Lower leg skin (tissue), 3 donors: ENCODE measurements around the gene KIDINS220.

Experiments used
- CTCF ChIP-seq, 3 donors: fragments of 450-650 bp; IDR thresholded peaks; one replicate each; pipeline ENCODE4 v1.5.1; 2016; ENCODE audit warnings: antibody characterized with exemption in 3 of 3, mild to moderate bottlenecking in 3 of 3, moderate library complexity in 2 of 3
- POLR2A ChIP-seq, 2 donors: fragments of 450-650 bp; IDR thresholded peaks; one replicate each; pipeline ENCODE4 v1.6.1; 2016 to 2017; ENCODE audit warnings: antibody characterized with exemption in 2 of 2, mild to moderate bottlenecking in 1 of 2, moderate library complexity in 1 of 2

DNA sequence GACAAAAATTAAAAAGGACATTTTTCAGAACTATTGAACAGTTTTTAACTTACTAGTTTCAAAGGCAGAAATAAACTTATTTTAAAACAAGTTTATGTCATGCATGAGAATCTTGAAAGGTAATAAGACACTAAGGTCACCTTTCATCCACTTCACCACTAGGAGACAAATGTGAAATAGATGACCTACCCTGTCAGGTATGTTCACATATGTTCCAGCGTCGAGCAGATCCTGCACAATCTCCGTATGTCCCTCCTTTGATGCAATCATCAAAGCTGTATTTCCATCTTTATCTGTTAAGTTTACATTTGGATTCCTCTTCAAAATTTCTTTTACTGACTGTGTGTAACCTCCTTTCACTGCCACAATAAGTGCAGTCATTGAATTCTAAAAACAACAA is 34.7 kb downstream of the KIDINS220 start:
- TF ChIP-seq CTCF (IDR thresholded peaks at IDR 0.05) (no peak), POLR2A (IDR thresholded peaks at IDR 0.05) (no peak)
